ENCODE data around the gene MED27.

GRCh38 chr9:131840220-131840619, 239.4 kb downstream of the MED27 start:
- TF ChIP-seq POLR2A (IDR thresholded peaks at IDR 0.05; ENCODE audit: insufficient read depth in 1 of 2, low read depth in 2 of 2, low read length in 2 of 2) (no peak), ZNF292 (CRISPR knock-in tag; IDR thresholded peaks at IDR 0.05; ENCODE audit: borderline replicate concordance, low read depth) (no peak), MBD4 (IDR thresholded peaks at IDR 0.05; ENCODE audit: borderline replicate concordance, low read length) (no peak), SIN3A (IDR thresholded peaks at IDR 0.05; ENCODE audit: borderline replicate concordance, low read depth, low read length) (no peak), CSRNP2 (CRISPR knock-in tag; conservative IDR thresholded peaks at IDR 0.05; ENCODE audit: low read depth) (no peak), USF2 (IDR thresholded peaks at IDR 0.05; ENCODE audit: low read depth, low read length) (no peak), USF2 (CRISPR knock-in tag; IDR thresholded peaks at IDR 0.05; ENCODE audit: borderline replicate concordance) (no peak), CTCF (CRISPR knock-in tag; IDR thresholded peaks at IDR 0.05) (no peak), BCLAF1 (IDR thresholded peaks at IDR 0.05) (no peak), PHF5A (CRISPR knock-in tag; IDR thresholded peaks at IDR 0.05; ENCODE audit: low read depth, unreplicated experiment) (no peak), ATF3 (CRISPR knock-in tag; IDR thresholded peaks at IDR 0.05) (no peak), TCF12 (IDR thresholded peaks at IDR 0.05) (no peak), TCF12 (CRISPR knock-in tag; IDR thresholded peaks at IDR 0.05) (no peak)
